GM23338 (cell line): ENCODE measurements around the gene SLCO4A1. TPM values are rescaled to one million over a fixed set of nuclear protein-coding genes. Genes with fewer than 3 reads are reported as not detected.

Source experiments
- ATAC-seq: fragments of 200-7000 bp; cut with Tn5 transposase; 3 replicates; pipeline ENCODE4 v1.9.1; 2020
- DNase-seq: peaks from one replicate; pipeline ENCODE4 v3.0.0-alpha.2; 2015; ENCODE audit warnings: low spot score
- H2AFZ ChIP-seq: fragments of 200-600 bp; sonication (generic); 2 replicates; pipeline ENCODE4 v1.8.0; 2016; ENCODE audit warnings: antibody characterized with exemption, mild to moderate bottlenecking, moderate library complexity
- H3F3A ChIP-seq: fragments of 200-600 bp; sonication (generic); replicated peaks from 2 replicates; pipeline ENCODE4 v1.8.0; 2017; ENCODE audit warnings: antibody characterized with exemption, mixed run types, low read depth
- H3K27ac ChIP-seq: fragments of 200-600 bp; sonication (generic); 2 replicates; pipeline ENCODE4 v1.6.1; 2016; ENCODE audit warnings: low read depth
- H3K27me3 ChIP-seq: fragments of 200-600 bp; sonication (generic); 2 replicates; pipeline ENCODE4 v1.8.0; 2016; ENCODE audit warnings: mild to moderate bottlenecking, mixed run types, moderate library complexity; ENCODE audit not compliant: insufficient read depth
- H3K36me3 ChIP-seq: fragments of 200-600 bp; sonication (generic); 2 replicates; pipeline ENCODE4 v1.8.0; 2016; ENCODE audit warnings: mild to moderate bottlenecking; ENCODE audit not compliant: insufficient read depth
- H3K4me1 ChIP-seq: fragments of 200-600 bp; sonication (generic); 2 replicates; pipeline ENCODE4 v1.8.0; 2016; ENCODE audit warnings: mild to moderate bottlenecking, moderate library complexity; ENCODE audit not compliant: insufficient read depth
- H3K4me2 ChIP-seq: fragments of 200-600 bp; sonication (generic); 2 replicates; pipeline ENCODE4 v1.7.1; 2017; ENCODE audit warnings: mixed run types
- H3K4me3 ChIP-seq: fragments of 200-600 bp; sonication (generic); 2 replicates; pipeline ENCODE4 v1.6.1; 2016; ENCODE audit warnings: mixed run types
- H3K79me2 ChIP-seq: fragments of 200-600 bp; sonication (generic); replicated peaks from 2 replicates; pipeline ENCODE4 v1.8.0; 2017; ENCODE audit warnings: mild to moderate bottlenecking; ENCODE audit not compliant: insufficient read depth
- H3K9me2 ChIP-seq: fragments of 200-600 bp; sonication (generic); 2 replicates; pipeline ENCODE4 v1.8.0; 2017; ENCODE audit not compliant: insufficient read depth
- H4K20me1 ChIP-seq: fragments of 200-600 bp; sonication (generic); replicated peaks from 2 replicates; pipeline ENCODE4 v1.8.0; 2017; ENCODE audit warnings: mild to moderate bottlenecking; ENCODE audit not compliant: insufficient read depth
- H3K27ac Mint-ChIP-seq: 2 replicates; pipeline ENCODE4 v1.8.0; 2020; ENCODE audit warnings: inconsistent platforms, mild to moderate bottlenecking, moderate library complexity, mixed read lengths
- H3K27me3 Mint-ChIP-seq: 3 replicates; pipeline ENCODE4 v1.8.0; 2022; ENCODE audit warnings: low read depth, mild to moderate bottlenecking, moderate library complexity, mixed read lengths, inconsistent platforms; ENCODE audit not compliant: insufficient read depth, poor library complexity
- H3K36me3 Mint-ChIP-seq: 3 replicates; pipeline ENCODE4 v1.8.0; 2021; ENCODE audit warnings: low read depth, mild to moderate bottlenecking, inconsistent platforms, moderate library complexity, mixed read lengths
- H3K4me1 Mint-ChIP-seq: 3 replicates; pipeline ENCODE4 v1.8.0; 2020; ENCODE audit warnings: mild to moderate bottlenecking, inconsistent platforms, mixed read lengths
- H3K4me3 Mint-ChIP-seq: 3 replicates; pipeline ENCODE4 v1.8.0; 2021; ENCODE audit warnings: moderate library complexity, mild to moderate bottlenecking, inconsistent platforms, mixed read lengths
- H3K9me3 Mint-ChIP-seq: 3 replicates; pipeline ENCODE4 v1.8.0; 2020; ENCODE audit warnings: moderate library complexity, mild to moderate bottlenecking, inconsistent platforms, mixed read lengths
- CREB1 ChIP-seq: fragments of 250-450 bp; sonication (Bioruptor Pico); IDR thresholded peaks from 2 replicates; pipeline ENCODE4 v1.5.0; 2020; ENCODE audit warnings: low read depth, mild to moderate bottlenecking, moderate library complexity
- EZH2 ChIP-seq: fragments of 200-600 bp; sonication (generic); IDR thresholded peaks from one replicate; pipeline ENCODE4 v1.8.0; 2017; ENCODE audit warnings: antibody characterized with exemption, mild to moderate bottlenecking, low read depth; ENCODE audit not compliant: unreplicated experiment
- EZH2phosphoT487 ChIP-seq: fragments of 200-600 bp; sonication (generic); IDR thresholded peaks from one replicate; pipeline ENCODE4 v1.8.1; 2018; ENCODE audit warnings: antibody characterized with exemption; ENCODE audit not compliant: unreplicated experiment
- JUNB ChIP-seq: IDR thresholded peaks from one replicate; pipeline ENCODE4 v1.6.1; 2016; ENCODE audit warnings: antibody characterized with exemption; ENCODE audit not compliant: unreplicated experiment
- POLR2AphosphoS5 ChIP-seq: IDR thresholded peaks from 2 replicates; pipeline ENCODE4 v1.6.1; 2016; ENCODE audit warnings: antibody characterized with exemption, low read depth
- STAT1 ChIP-seq: IDR thresholded peaks from one replicate; pipeline ENCODE4 v1.6.1; 2016; ENCODE audit warnings: antibody characterized with exemption; ENCODE audit not compliant: unreplicated experiment
- ZNF114 ChIP-seq: fragments of 250-450 bp; sonication (Bioruptor Pico); IDR thresholded peaks from 2 replicates; pipeline ENCODE4 v1.5.0; 2020; ENCODE audit warnings: mild to moderate bottlenecking, moderate library complexity
- ZNF331 ChIP-seq: fragments of 250-450 bp; sonication (Bioruptor Pico); IDR thresholded peaks from 2 replicates; pipeline ENCODE4 v1.5.0; 2020; ENCODE audit warnings: low read depth, mild to moderate bottlenecking, moderate library complexity
- long read RNA-seq: library from polyadenylated mRNA; unstranded; transcript quantifications from one replicate; pipeline ENCODE4 v2.0.0, GENCODE V29; 2020; ENCODE audit not compliant: unreplicated experiment
- polyA plus RNA-seq: library from polyadenylated mRNA; unstranded; fragments of >200 nt; fragmentation: Nextera tagmentation; extraction: Ambion mirVana; gene quantifications from 2 replicates; pipeline ENCODE4 v1.2.1, GENCODE V29; 2016
- total RNA-seq: library from RNA; depleted of rRNA; stranded (reverse); fragments of >200 nt; shearing (Covaris generic); gene quantifications from 2 replicates; pipeline ENCODE4 v1.2.3, GENCODE V29; 2014; rRNA removed
- TF ChIP-seq, protein P1 (sequence below): IDR thresholded peaks from one replicate; pipeline ENCODE4 v1.6.1; 2018; ENCODE audit warnings: antibody characterized with exemption; ENCODE audit not compliant: unreplicated experiment
- TF ChIP-seq, protein P2 (sequence below): IDR thresholded peaks from 2 replicates; pipeline ENCODE4 v1.6.1; 2016; ENCODE audit warnings: antibody characterized with exemption
- TF ChIP-seq, protein P3 (sequence below), 2 experiments: fragments of 200-600 bp in 1 of 2; sonication (generic) in 1 of 2; conservative IDR thresholded peaks; 2 replicates each; pipeline versions ENCODE4 v1.5.1 to v1.6.1; 2016 to 2017; ENCODE audit warnings: antibody characterized with exemption in 2 of 2, low read depth in 2 of 2, mild to moderate bottlenecking in 2 of 2, moderate library complexity in 1 of 2

SLCO4A1 gene, protein sequence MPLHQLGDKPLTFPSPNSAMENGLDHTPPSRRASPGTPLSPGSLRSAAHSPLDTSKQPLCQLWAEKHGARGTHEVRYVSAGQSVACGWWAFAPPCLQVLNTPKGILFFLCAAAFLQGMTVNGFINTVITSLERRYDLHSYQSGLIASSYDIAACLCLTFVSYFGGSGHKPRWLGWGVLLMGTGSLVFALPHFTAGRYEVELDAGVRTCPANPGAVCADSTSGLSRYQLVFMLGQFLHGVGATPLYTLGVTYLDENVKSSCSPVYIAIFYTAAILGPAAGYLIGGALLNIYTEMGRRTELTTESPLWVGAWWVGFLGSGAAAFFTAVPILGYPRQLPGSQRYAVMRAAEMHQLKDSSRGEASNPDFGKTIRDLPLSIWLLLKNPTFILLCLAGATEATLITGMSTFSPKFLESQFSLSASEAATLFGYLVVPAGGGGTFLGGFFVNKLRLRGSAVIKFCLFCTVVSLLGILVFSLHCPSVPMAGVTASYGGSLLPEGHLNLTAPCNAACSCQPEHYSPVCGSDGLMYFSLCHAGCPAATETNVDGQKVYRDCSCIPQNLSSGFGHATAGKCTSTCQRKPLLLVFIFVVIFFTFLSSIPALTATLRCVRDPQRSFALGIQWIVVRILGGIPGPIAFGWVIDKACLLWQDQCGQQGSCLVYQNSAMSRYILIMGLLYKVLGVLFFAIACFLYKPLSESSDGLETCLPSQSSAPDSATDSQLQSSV
- total RNA-seq (38.3 and 41.6 TPM in 2 replicates), polyA plus RNA-seq (27.2 and 28.5 TPM in 2 replicates)
- long read RNA-seq, partial matches to known transcripts = 2 of 4 reads
- long read RNA-seq, other reads (novel, unspliced or antisense) = 1 of 4 reads

DNA sequence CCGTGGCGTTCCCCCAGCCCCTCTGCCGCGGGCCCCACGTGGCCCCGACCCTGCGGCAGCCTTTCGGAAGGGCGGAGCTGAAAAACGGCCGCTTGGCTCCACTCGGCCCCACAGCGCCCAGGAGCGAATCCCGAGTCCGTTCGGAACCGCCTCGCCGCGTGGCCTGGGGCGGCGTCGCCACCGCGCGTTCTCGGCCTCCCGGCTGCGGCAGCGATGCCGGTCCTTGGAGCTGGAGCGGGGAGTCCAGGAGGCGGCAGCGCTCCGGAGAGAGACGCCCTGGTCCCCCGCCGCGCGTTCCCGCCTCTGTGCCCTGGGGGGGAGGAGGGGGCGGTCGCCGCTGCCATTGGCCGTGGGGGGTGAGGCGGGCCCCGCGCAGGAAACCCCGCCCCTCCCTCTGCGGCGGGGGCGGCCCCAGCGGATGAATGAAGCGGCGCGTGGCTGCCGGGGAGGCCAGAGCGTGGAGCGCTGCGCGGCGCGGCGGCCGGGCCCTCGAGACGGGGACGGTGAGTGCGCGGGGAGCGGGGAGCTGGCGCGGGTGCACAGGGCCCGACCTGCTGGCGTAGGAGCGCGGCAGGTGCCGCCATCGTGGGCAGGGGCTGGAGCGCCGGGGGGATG is at the start of gene SLCO4A1:
Gene SLCO4A1 (plus strand): TSS at position 453 of the 615 bp plus-strand sequence. CDS start 13,952 bp downstream, outside the sequence.
- Histone ChIP-seq H3K36me3 (no peaks in the 10 kb centered on the region), H3K79me2 (peaks cover 41% of the 10 kb centered on the region), H3K27me3 (peaks cover 33% of the 10 kb centered on the region), H3F3A (peaks cover 5% of the 10 kb centered on the region; the same call in 1 of the 2 replicates), H2AFZ (peak within 1 kb of the TSS; percentile 69; the same call in 1 of the 2 replicates), H4K20me1 (peaks cover 14% of the 10 kb centered on the region; the same call in 1 of the 2 replicates), H3K9me2 (no peaks in the 10 kb centered on the region), H3K4me2 (peak within 1 kb of the TSS; percentile 88), H3K4me3 (peak within 1 kb of the TSS; percentile 78), H3K27ac (no peak within 1 kb of the TSS), H3K4me1 (peaks cover 7% of the 10 kb centered on the region; the same call in 1 of the 2 replicates)
- Mint-ChIP-seq H3K4me1 (peaks cover 12% of the 10 kb centered on the region), H3K27ac (no peak within 1 kb of the TSS), H3K27me3 (peaks cover 37% of the 10 kb centered on the region), H3K36me3 (no peaks in the 10 kb centered on the region), H3K9me3 (no peaks in the 10 kb centered on the region), H3K4me3 (peak within 1 kb of the TSS; percentile 70)
- DNase-seq (peak; percentile 75), ATAC-seq (peak; percentile 67)
- TF ChIP-seq CREB1 (CRISPR knock-in tag) = peak; percentile 32; the same call in 1 of the 2 replicates
- TF ChIP-seq EZH2phosphoT487 = no peak
- peak; percentile 65 for TF ChIP-seq POLR2AphosphoS5

DNA sequence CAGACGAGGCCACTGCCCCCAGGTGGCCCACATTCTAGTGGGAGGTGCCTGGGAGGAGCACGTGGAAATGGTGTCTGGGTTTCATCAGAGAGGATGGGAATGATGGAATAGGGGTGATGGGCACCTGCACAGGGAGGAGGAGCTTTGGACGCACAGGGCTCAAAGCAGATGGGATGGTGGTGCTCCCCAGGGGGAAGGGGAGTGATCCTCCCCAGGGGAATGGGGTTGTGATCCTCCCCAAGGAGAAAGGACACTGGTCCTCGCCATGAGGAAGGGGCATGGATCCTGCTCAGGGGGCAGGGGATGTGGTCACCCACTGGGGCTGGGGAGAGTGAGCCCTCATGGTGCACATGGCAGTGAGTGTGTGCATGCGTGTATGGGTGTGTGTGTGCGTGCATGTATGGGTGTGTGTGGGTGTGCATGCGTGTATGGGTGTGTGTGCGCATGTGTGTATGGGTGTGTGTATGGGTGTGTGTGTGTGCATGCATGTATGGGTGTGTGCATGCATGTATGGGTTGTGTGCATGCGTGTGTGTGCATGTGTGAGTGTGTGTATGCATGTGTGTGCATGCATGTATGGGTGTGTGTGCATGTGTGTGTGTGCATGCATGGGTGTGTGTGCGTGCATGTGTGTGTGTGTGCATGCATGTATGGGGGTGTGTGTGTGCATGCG is 49.7 kb upstream of the SLCO4A1 start:
- H3K4me2 ChIP-seq = no peak overlapping the region
- H3K4me3 Mint-ChIP-seq = no peak overlapping the region
- DNase-seq (no peak), ATAC-seq (no peak)
- no peak overlapping the region for H3K4me3 ChIP-seq
- H3K79me2 ChIP-seq = no peaks in the 10 kb centered on the region
- no peaks in the 10 kb centered on the region for H3K36me3 ChIP-seq
- no peak overlapping the region for H2AFZ ChIP-seq
- peaks cover 9% of the 10 kb centered on the region for H3K27me3 Mint-ChIP-seq
- H3K27ac ChIP-seq = no peak overlapping the region
- H3F3A ChIP-seq = no peaks in the 10 kb centered on the region
- no peak overlapping the region for H3K27ac Mint-ChIP-seq
- no peaks in the 10 kb centered on the region for H3K9me2 ChIP-seq
- H3K36me3 Mint-ChIP-seq = no peaks in the 10 kb centered on the region
- no peaks in the 10 kb centered on the region for H3K9me3 Mint-ChIP-seq
- H4K20me1 ChIP-seq = no peaks in the 10 kb centered on the region
- no peaks in the 10 kb centered on the region for H3K4me1 Mint-ChIP-seq
- H3K4me1 ChIP-seq = no peaks in the 10 kb centered on the region
- no peaks in the 10 kb centered on the region for H3K27me3 ChIP-seq
- TF ChIP-seq STAT1 (no peak), POLR2AphosphoS5 (no peak), ZNF114 (no peak), EZH2 (no peak), JUNB (no peak), ZNF331 (CRISPR knock-in tag) (no peak)
- TF ChIP-seq, protein P1, sequence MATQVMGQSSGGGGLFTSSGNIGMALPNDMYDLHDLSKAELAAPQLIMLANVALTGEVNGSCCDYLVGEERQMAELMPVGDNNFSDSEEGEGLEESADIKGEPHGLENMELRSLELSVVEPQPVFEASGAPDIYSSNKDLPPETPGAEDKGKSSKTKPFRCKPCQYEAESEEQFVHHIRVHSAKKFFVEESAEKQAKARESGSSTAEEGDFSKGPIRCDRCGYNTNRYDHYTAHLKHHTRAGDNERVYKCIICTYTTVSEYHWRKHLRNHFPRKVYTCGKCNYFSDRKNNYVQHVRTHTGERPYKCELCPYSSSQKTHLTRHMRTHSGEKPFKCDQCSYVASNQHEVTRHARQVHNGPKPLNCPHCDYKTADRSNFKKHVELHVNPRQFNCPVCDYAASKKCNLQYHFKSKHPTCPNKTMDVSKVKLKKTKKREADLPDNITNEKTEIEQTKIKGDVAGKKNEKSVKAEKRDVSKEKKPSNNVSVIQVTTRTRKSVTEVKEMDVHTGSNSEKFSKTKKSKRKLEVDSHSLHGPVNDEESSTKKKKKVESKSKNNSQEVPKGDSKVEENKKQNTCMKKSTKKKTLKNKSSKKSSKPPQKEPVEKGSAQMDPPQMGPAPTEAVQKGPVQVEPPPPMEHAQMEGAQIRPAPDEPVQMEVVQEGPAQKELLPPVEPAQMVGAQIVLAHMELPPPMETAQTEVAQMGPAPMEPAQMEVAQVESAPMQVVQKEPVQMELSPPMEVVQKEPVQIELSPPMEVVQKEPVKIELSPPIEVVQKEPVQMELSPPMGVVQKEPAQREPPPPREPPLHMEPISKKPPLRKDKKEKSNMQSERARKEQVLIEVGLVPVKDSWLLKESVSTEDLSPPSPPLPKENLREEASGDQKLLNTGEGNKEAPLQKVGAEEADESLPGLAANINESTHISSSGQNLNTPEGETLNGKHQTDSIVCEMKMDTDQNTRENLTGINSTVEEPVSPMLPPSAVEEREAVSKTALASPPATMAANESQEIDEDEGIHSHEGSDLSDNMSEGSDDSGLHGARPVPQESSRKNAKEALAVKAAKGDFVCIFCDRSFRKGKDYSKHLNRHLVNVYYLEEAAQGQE = no peak
- TF ChIP-seq, protein P2, sequence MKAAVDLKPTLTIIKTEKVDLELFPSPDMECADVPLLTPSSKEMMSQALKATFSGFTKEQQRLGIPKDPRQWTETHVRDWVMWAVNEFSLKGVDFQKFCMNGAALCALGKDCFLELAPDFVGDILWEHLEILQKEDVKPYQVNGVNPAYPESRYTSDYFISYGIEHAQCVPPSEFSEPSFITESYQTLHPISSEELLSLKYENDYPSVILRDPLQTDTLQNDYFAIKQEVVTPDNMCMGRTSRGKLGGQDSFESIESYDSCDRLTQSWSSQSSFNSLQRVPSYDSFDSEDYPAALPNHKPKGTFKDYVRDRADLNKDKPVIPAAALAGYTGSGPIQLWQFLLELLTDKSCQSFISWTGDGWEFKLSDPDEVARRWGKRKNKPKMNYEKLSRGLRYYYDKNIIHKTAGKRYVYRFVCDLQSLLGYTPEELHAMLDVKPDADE = no peak
- TF ChIP-seq, protein P3, sequence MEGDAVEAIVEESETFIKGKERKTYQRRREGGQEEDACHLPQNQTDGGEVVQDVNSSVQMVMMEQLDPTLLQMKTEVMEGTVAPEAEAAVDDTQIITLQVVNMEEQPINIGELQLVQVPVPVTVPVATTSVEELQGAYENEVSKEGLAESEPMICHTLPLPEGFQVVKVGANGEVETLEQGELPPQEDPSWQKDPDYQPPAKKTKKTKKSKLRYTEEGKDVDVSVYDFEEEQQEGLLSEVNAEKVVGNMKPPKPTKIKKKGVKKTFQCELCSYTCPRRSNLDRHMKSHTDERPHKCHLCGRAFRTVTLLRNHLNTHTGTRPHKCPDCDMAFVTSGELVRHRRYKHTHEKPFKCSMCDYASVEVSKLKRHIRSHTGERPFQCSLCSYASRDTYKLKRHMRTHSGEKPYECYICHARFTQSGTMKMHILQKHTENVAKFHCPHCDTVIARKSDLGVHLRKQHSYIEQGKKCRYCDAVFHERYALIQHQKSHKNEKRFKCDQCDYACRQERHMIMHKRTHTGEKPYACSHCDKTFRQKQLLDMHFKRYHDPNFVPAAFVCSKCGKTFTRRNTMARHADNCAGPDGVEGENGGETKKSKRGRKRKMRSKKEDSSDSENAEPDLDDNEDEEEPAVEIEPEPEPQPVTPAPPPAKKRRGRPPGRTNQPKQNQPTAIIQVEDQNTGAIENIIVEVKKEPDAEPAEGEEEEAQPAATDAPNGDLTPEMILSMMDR (conservative IDR thresholded peaks at IDR 0.05; ENCODE audit: low read depth in 2 of 2) = no peak
